A549 (cell line): ENCODE measurements around the gene PPP1R9A. TPM values are rescaled to one million over a fixed set of nuclear protein-coding genes. Genes with fewer than 3 reads are reported as not detected.

Source experiments
- ATAC-seq, 2 experiments: fragments of 200-7000 bp in 1 of 2; fragments of >200 bp in 1 of 2; cut with Nextera tagmentation in 1 of 2; cut with Tn5 transposase in 1 of 2; 3 replicates each; pipeline versions ENCODE4 v1.8.0 to v1.9.1; 2018 to 2020; ENCODE audit warnings: mild to moderate bottlenecking in 1 of 2, moderate library complexity in 1 of 2
- CTCF ChIA-PET: fragments of 300-600 bp; sonication (Branson Sonifier 250); formaldehyde crosslinking; extraction: SDS; loops from one replicate; lab custom pipeline; 2021; ENCODE audit warnings: antibody characterized with exemption, inconsistent platforms; lab: Yijun Ruan, JAX
- POLR2A ChIA-PET: fragments of 350-600 bp; formaldehyde crosslinking; extraction: SDS; loops from one replicate; lab custom pipeline; 2021; ENCODE audit warnings: antibody characterized with exemption, inconsistent platforms; lab: Yijun Ruan, JAX
- DNase-seq, 2 experiments: peaks; one replicate each; pipeline versions ENCODE4 v3.0.0 to v3.0.0-alpha.2; 2011 to 2016; ENCODE audit warnings: low read depth in 1 of 2, low spot score in 1 of 2
- FAIRE-seq: peaks from 2 replicates; lab custom pipeline; 2011; peaks lifted over from hg19 to GRCh38; lab: Jason Lieb, UNC
- H3K27ac ChIP-seq, 2 experiments: fragments of >200 bp; sonication (Bioruptor Twin); formaldehyde crosslinking; 3 replicates each; pipeline ENCODE4 v1.5.1; 2016 to 2017
- H3K4me1 ChIP-seq: fragments of >200 bp; sonication (Bioruptor Twin); formaldehyde crosslinking; 3 replicates; pipeline ENCODE4 v1.6.1; 2016
- H3K4me2 ChIP-seq: fragments of >200 bp; sonication (Bioruptor Twin); formaldehyde crosslinking; 3 replicates; pipeline ENCODE4 v1.6.1; 2016
- H3K4me3 ChIP-seq: fragments of >200 bp; sonication (Bioruptor Twin); formaldehyde crosslinking; 3 replicates; pipeline ENCODE4 v1.5.1; 2016
- H3K9me3 ChIP-seq: fragments of >200 bp; sonication (Bioruptor Twin); formaldehyde crosslinking; 3 replicates; pipeline ENCODE4 v1.6.1; 2016
- BHLHE40 ChIP-seq: IDR thresholded peaks from 2 replicates; pipeline ENCODE4 v1.6.1; 2012; ENCODE audit warnings: low read depth, low read length, inconsistent platforms
- CBX8 ChIP-seq: fragments of 200-600 bp; sonication (generic); IDR thresholded peaks from 2 replicates; pipeline ENCODE4 v1.6.1; 2016
- CHD4 ChIP-seq: fragments of 200-600 bp; sonication (generic); IDR thresholded peaks from 2 replicates; pipeline ENCODE4 v1.6.1; 2016; ENCODE audit warnings: antibody characterized with exemption, mild to moderate bottlenecking, borderline replicate concordance
- EP300 ChIP-seq, 2 experiments: fragments of >200 bp; sonication (Bioruptor Twin); formaldehyde crosslinking; IDR thresholded peaks; 2 replicates in 1 of 2; 3 replicates in 1 of 2; pipeline ENCODE4 v1.6.1; 2016 to 2017
- ESRRA ChIP-seq: fragments of 150-350 bp; IDR thresholded peaks from 2 replicates; pipeline ENCODE4 v1.6.1; 2014; ENCODE audit warnings: mild to moderate bottlenecking, low read length, borderline replicate concordance
- FOSL2 ChIP-seq, 2 experiments: fragments of 450-650 bp in 1 of 2; fragments of >200 bp in 1 of 2; sonication (Bioruptor Twin) in 1 of 2; formaldehyde crosslinking; IDR thresholded peaks; 2 replicates each; pipeline versions ENCODE4 v1.5.0 to v1.6.1; 2016 to 2020; ENCODE audit warnings: mild to moderate bottlenecking in 1 of 2, moderate library complexity in 1 of 2
- HOXB13 ChIP-seq: fragments of 250-450 bp; sonication (Bioruptor Pico); IDR thresholded peaks from 2 replicates; pipeline ENCODE4 v1.5.0; 2020; ENCODE audit warnings: low read depth, mild to moderate bottlenecking, moderate library complexity
- HOXB5 ChIP-seq: fragments of 250-450 bp; sonication (Bioruptor Pico); IDR thresholded peaks from 2 replicates; pipeline ENCODE4 v1.5.0; 2020; ENCODE audit warnings: mild to moderate bottlenecking, moderate library complexity
- JUNB ChIP-seq: fragments of >200 bp; sonication (Bioruptor Twin); formaldehyde crosslinking; IDR thresholded peaks from 2 replicates; pipeline ENCODE4 v1.6.1; 2016
- KDM1A ChIP-seq: fragments of 200-600 bp; sonication (generic); IDR thresholded peaks from 2 replicates; pipeline ENCODE4 v1.6.1; 2016; ENCODE audit warnings: low read depth, mild to moderate bottlenecking
- MAZ ChIP-seq: fragments of 150-350 bp; IDR thresholded peaks from 2 replicates; pipeline ENCODE4 v1.6.1; 2014; ENCODE audit warnings: antibody characterized with exemption, low read depth, low read length, borderline replicate concordance
- NFE2L2 ChIP-seq: fragments of 150-350 bp; conservative IDR thresholded peaks from 2 replicates; pipeline ENCODE4 v1.6.1; 2014; ENCODE audit warnings: low read length
- PHF8 ChIP-seq: fragments of 200-600 bp; sonication (generic); IDR thresholded peaks from 2 replicates; pipeline ENCODE4 v1.6.1; 2016; ENCODE audit warnings: low read depth, mild to moderate bottlenecking, antibody characterized with exemption, moderate library complexity, borderline replicate concordance
- RFX5 ChIP-seq: fragments of 450-650 bp; IDR thresholded peaks from 2 replicates; pipeline ENCODE4 v1.7.1; 2014; ENCODE audit warnings: antibody characterized with exemption, mild to moderate bottlenecking, moderate library complexity
- SMC3 ChIP-seq: fragments of >200 bp; sonication (Bioruptor Twin); formaldehyde crosslinking; IDR thresholded peaks from 3 replicates; pipeline ENCODE4 v1.6.1; 2018; ENCODE audit warnings: inconsistent platforms
- SREBF2 ChIP-seq: fragments of 450-650 bp; IDR thresholded peaks from 2 replicates; pipeline ENCODE4 v1.6.1; 2014; ENCODE audit warnings: mild to moderate bottlenecking, moderate library complexity
- TFCP2L1 ChIP-seq: fragments of 250-450 bp; sonication (Bioruptor Pico); IDR thresholded peaks from 2 replicates; pipeline ENCODE4 v1.5.0; 2021; ENCODE audit warnings: mild to moderate bottlenecking
- TP53 ChIP-seq: fragments of 250-450 bp; sonication (Bioruptor Pico); IDR thresholded peaks from 2 replicates; pipeline ENCODE4 v1.5.0; 2021; ENCODE audit warnings: mild to moderate bottlenecking, moderate library complexity
- ZC3H11A ChIP-seq: fragments of 450-650 bp; IDR thresholded peaks from 2 replicates; pipeline ENCODE4 v1.6.1; 2014; ENCODE audit warnings: antibody characterized with exemption, mild to moderate bottlenecking
- WGBS: methylation state at CpG from one replicate; pipeline ENCODE4 v1.1.6; 2017; ENCODE audit errors: missing lambda C conversion rate; 5-methylcytosine and 5-hydroxymethylcytosine counted together
- polyA plus RNA-seq, 4 experiments: library from polyadenylated mRNA; depleted of rRNA in 3 of 4; stranded (reverse); fragments of >200 nt; fragmentation: RNase III in 1 of 4; extraction: RNeasy Plus Mini Kit Qiagen cat#74134 plus additional on column Dnase treatment in 1 of 4; gene quantifications; 2 replicates in 3 of 4; 3 replicates in 1 of 4; pipeline ENCODE4 v1.2.3, GENCODE V29; 2011 to 2017
- TF ChIP-seq, protein P1 (sequence below): fragments of 150-350 bp; IDR thresholded peaks from 2 replicates; pipeline ENCODE4 v1.6.1; 2014; ENCODE audit warnings: low read depth, mild to moderate bottlenecking, low read length
- TF ChIP-seq, protein P2 (sequence below): fragments of >200 bp; sonication (Bioruptor Twin); formaldehyde crosslinking; IDR thresholded peaks from 2 replicates; pipeline ENCODE4 v1.6.1; 2016
- TF ChIP-seq, protein P3 (sequence below): IDR thresholded peaks from 2 replicates; pipeline ENCODE4 v1.6.1; 2012
- TF ChIP-seq, protein P4 (sequence below): IDR thresholded peaks from 2 replicates; pipeline ENCODE4 v1.6.1; 2012
- TF ChIP-seq, protein P5 (sequence below): fragments of 250-450 bp; sonication (Bioruptor Pico); IDR thresholded peaks from 2 replicates; pipeline ENCODE4 v1.5.0; 2020; ENCODE audit warnings: low read depth, mild to moderate bottlenecking, moderate library complexity

PPP1R9A gene
- polyA plus RNA-seq, 2 of the 4 experiments (the other 2 are of a cell fraction), result 5.0 to 18.7 TPM

DNA sequence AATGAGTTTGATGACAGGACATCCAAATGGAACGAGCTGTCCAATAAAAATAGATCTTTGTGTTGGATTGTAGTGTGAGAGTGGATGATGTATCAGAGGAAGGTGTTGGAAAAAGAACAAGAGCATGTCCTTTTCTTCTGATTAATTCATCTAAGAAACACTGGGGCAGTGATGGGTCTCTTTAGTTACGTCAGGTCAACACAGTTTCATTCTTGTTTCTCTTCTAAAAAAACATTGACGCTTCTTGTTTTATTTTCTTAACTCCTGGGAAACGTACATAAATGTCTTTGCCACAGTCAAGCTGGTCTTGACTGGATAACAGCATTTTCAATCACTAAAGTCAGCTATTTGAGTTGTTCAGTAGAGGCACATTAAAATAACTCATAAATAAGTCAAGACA, 67.0 kb downstream of the PPP1R9A start:
- no peak for DNase-seq

DNA sequence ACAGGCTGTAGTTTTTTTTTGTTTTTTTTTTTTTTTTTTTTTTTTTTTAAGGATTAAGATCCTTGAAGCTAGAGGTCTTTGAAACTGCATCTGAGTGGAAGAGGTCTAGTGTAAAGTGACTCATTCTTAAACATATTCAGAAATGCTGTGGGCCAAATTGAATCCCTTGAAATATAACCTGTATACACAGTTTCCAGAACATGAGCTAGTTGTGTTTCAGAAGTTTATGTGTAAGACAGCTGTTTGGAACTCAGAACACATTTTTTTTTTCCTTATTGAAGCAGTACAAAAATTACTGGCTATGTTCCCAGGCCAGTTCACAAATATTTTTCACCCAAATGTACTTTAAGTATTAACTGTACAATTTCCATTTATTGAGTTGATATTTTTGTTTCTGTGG, 67.9 kb downstream of the PPP1R9A start:
- POLR2A ChIA-PET, result interaction anchor here (1.1 kb wide), 1 partner anchor 319 kb away, joined by 8 read pairs; the partner anchor contains the start of gene SGCE

More for the DNA sequence above, 67.0 kb downstream of the PPP1R9A start:
- TF ChIP-seq JUNB, result no peak
- no peak for TF ChIP-seq PHF8
- TF ChIP-seq, protein P1, sequence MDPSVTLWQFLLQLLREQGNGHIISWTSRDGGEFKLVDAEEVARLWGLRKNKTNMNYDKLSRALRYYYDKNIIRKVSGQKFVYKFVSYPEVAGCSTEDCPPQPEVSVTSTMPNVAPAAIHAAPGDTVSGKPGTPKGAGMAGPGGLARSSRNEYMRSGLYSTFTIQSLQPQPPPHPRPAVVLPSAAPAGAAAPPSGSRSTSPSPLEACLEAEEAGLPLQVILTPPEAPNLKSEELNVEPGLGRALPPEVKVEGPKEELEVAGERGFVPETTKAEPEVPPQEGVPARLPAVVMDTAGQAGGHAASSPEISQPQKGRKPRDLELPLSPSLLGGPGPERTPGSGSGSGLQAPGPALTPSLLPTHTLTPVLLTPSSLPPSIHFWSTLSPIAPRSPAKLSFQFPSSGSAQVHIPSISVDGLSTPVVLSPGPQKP, result no peak
- TF ChIP-seq, protein P2, sequence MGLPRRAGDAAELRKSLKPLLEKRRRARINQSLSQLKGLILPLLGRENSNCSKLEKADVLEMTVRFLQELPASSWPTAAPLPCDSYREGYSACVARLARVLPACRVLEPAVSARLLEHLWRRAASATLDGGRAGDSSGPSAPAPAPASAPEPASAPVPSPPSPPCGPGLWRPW, result no peak
- no peak for TF ChIP-seq ESRRA
- no peak for TF ChIP-seq KDM1A
- TF ChIP-seq HOXB13 (CRISPR knock-in tag), result no peak
- no peak for TF ChIP-seq SMC3
- TF ChIP-seq CHD4, result no peak
- no peak for TF ChIP-seq EP300 (IDR thresholded peaks at IDR 0.05)
- TF ChIP-seq CBX8, result no peak
- ATAC-seq (no peak), FAIRE-seq (no peak)
- WGBS, result 84% methylated on average over 4 of the region's 4 CpGs
- peaks cover 70% of the 10 kb centered on the region for H3K4me1 ChIP-seq
- CTCF ChIA-PET, result no interaction called here
- 0 out of 6 replicates have a peak overlapping the region, but pooled peaks of 1 of the 2 experiments have one; percentile 11 for H3K27ac ChIP-seq
- no peak overlapping the region; the same call in 2 of the 3 replicates for H3K4me2 ChIP-seq
- no peaks in the 10 kb centered on the region for H3K9me3 ChIP-seq
- POLR2A ChIA-PET, result no interaction called here
- H3K4me3 ChIP-seq, result no peak overlapping the region

More for the DNA sequence above, 67.9 kb downstream of the PPP1R9A start:
- Histone ChIP-seq H3K4me2 (peak overlapping the region; percentile 49), H3K9me3 (no peaks in the 10 kb centered on the region), H3K4me1 (peaks cover 64% of the 10 kb centered on the region), H3K4me3 (no peak overlapping the region), H3K27ac (no peak overlapping the region)
- FAIRE-seq (no peak), ATAC-seq (0 out of 6 replicates have a peak, but pooled peaks of 1 of the 2 experiments have one; percentile 19), DNase-seq (peak in 1 of 2 experiments; percentile 18)
- no peak for TF ChIP-seq MAZ
- TF ChIP-seq BHLHE40, result no peak
- 0 out of 2 replicates have a peak, but pooled peaks have one; percentile 10 for TF ChIP-seq JUNB
- TF ChIP-seq, protein P3, sequence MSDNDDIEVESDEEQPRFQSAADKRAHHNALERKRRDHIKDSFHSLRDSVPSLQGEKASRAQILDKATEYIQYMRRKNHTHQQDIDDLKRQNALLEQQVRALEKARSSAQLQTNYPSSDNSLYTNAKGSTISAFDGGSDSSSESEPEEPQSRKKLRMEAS, result no peak
- TF ChIP-seq, protein P4, sequence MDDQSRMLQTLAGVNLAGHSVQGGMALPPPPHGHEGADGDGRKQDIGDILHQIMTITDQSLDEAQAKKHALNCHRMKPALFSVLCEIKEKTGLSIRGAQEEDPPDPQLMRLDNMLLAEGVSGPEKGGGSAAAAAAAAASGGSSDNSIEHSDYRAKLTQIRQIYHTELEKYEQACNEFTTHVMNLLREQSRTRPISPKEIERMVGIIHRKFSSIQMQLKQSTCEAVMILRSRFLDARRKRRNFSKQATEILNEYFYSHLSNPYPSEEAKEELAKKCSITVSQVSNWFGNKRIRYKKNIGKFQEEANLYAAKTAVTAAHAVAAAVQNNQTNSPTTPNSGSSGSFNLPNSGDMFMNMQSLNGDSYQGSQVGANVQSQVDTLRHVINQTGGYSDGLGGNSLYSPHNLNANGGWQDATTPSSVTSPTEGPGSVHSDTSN, result no peak
- no peak for TF ChIP-seq RFX5
- TF ChIP-seq ESRRA, result no peak
- TF ChIP-seq SREBF2, result no peak
- TF ChIP-seq TP53, result no peak
- no peak for TF ChIP-seq NFE2L2
- no peak for TF ChIP-seq HOXB5 (CRISPR knock-in tag)
- TF ChIP-seq FOSL2 (IDR thresholded peaks at IDR 0.05), result 0 out of 2 replicates have a peak, but pooled peaks have one; percentile 15
- TF ChIP-seq FOSL2 (CRISPR knock-in tag; IDR thresholded peaks at IDR 0.05), result no peak
- TF ChIP-seq ZC3H11A, result no peak
- no peak for TF ChIP-seq TFCP2L1 (CRISPR knock-in tag)
- TF ChIP-seq, protein P5, sequence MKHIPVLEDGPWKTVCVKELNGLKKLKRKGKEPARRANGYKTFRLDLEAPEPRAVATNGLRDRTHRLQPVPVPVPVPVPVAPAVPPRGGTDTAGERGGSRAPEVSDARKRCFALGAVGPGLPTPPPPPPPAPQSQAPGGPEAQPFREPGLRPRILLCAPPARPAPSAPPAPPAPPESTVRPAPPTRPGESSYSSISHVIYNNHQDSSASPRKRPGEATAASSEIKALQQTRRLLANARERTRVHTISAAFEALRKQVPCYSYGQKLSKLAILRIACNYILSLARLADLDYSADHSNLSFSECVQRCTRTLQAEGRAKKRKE (CRISPR knock-in tag), result no peak
- CTCF ChIA-PET, result interaction anchor here (0.6 to 1.2 kb wide), 4 partner anchors 75 to 1170 kb away, joined by 3 to 5 read pairs (median 4); no protein-coding TSS in a partner anchor
